Spleen (tissue), 11 donors: ENCODE measurements around the gene MTLN. TPM values are rescaled to one million over a fixed set of nuclear protein-coding genes. Genes with fewer than 3 reads are reported as not detected.
"Not testable (repeated sequence)": the region's sequence is repeated elsewhere in the genome, so short reads cannot be mapped to it uniquely, and the experiment has no call there.

Source experiments
- DNase-seq: peaks from one replicate; pipeline ENCODE4 v3.0.0-alpha.2; 2020
- H3K27ac ChIP-seq, 8 donors: fragments of 200-600 bp; sonication (generic) in 7 of 8; 1 replicate in 4 of 8; 2 replicates in 4 of 8; pipeline versions ENCODE4 v1.5.0 to v1.8.0; 2016 to 2021; ENCODE audit warnings: inconsistent platforms in 4 of 8, mild to moderate bottlenecking in 4 of 8, moderate library complexity in 1 of 8
- H3K27me3 ChIP-seq, 7 donors: fragments of 200-600 bp; sonication (generic) in 6 of 7; replicated peaks in 1 of 7; 1 replicate in 4 of 7; 2 replicates in 3 of 7; pipeline versions ENCODE4 v1.5.0 to v1.8.0; 2016 to 2021; ENCODE audit warnings: inconsistent platforms in 3 of 7, mild to moderate bottlenecking in 1 of 7
- H3K36me3 ChIP-seq, 6 donors: fragments of 200-600 bp; sonication (generic) in 5 of 6; 1 replicate in 4 of 6; 2 replicates in 2 of 6; pipeline versions ENCODE4 v1.5.0 to v1.8.0; 2016 to 2021; ENCODE audit warnings: inconsistent platforms in 2 of 6
- H3K4me1 ChIP-seq, 6 donors: fragments of 200-600 bp; sonication (generic) in 5 of 6; 1 replicate in 3 of 6; 2 replicates in 3 of 6; pipeline versions ENCODE4 v1.5.0 to v1.8.0; 2016 to 2021; ENCODE audit warnings: inconsistent platforms in 3 of 6
- H3K4me3 ChIP-seq, 8 donors: fragments of 200-600 bp; sonication (generic) in 7 of 8; 1 replicate in 4 of 8; 2 replicates in 4 of 8; pipeline versions ENCODE4 v1.5.0 to v1.8.0; 2016 to 2021; ENCODE audit warnings: inconsistent platforms in 4 of 8, mild to moderate bottlenecking in 4 of 8, moderate library complexity in 2 of 8
- H3K9me3 ChIP-seq, 8 donors: fragments of 200-600 bp; sonication (generic) in 7 of 8; 1 replicate in 4 of 8; 2 replicates in 4 of 8; pipeline versions ENCODE4 v1.5.0 to v1.8.0; 2016 to 2021; ENCODE audit warnings: inconsistent platforms in 4 of 8
- CTCF ChIP-seq, 11 experiments: fragments of 200-600 bp in 7 of 11; fragments of 450-650 bp in 4 of 11; sonication (generic) in 4 of 11; IDR thresholded peaks in 8 of 11; conservative IDR thresholded peaks in 3 of 11; 1 replicate in 7 of 11; 2 replicates in 4 of 11; pipeline versions ENCODE4 v1.4.0 to v1.8.0; 2016 to 2021; ENCODE audit warnings: antibody characterized with exemption in 11 of 11, inconsistent platforms in 4 of 11, mild to moderate bottlenecking in 1 of 11
- POLR2A ChIP-seq, 3 donors: fragments of 450-650 bp; IDR thresholded peaks; one replicate each; pipeline ENCODE4 v1.5.1; 2017; ENCODE audit warnings: antibody characterized with exemption in 3 of 3, mild to moderate bottlenecking in 1 of 3
- POLR2AphosphoS5 ChIP-seq, 3 donors: sonication (generic); formaldehyde crosslinking; IDR thresholded peaks; one replicate each; pipeline ENCODE4 v1.5.1; 2017; ENCODE audit warnings: antibody characterized with exemption in 3 of 3
- WGBS, 5 donors: extraction: QIAGEN DNeasy Blood & Tissue Kit in 3 of 5; methylation state at CpG; one replicate each; pipeline versions ENCODE4 v1.1.5 to v1.1.7; 2013 to 2018; 5-methylcytosine and 5-hydroxymethylcytosine counted together
- intact Hi-C: fragments of 100-400 bp; cut with DNase I; formaldehyde crosslinking; loops from one replicate; pipeline ENCODE4 v1.15.0; 2023; ENCODE audit warnings: low total_unique reads
- polyA plus RNA-seq, 3 donors: library from polyadenylated mRNA; stranded (reverse); fragments of 200-250 nt; gene quantifications; one replicate each; pipeline ENCODE4 v1.2.1, GENCODE V29; 2013
- total RNA-seq, 7 donors: library from RNA; depleted of rRNA in 3 of 7; stranded (reverse); fragments of >200 nt in 3 of 7; fragmentation: NEBNext Ultra II Directional in 4 of 7; extraction: Animal tissue kit (Norgen Biotek cat#: 25700) in 4 of 7; gene quantifications; one replicate each; pipeline versions ENCODE4 v1.1.0 to v1.2.1, GENCODE V29; 2016 to 2021
- donor health status: healthy with polysubstance abuse.
- donor health status: DM: no; HTN: no; CAD: no; lungs with moderate emphysema.
- donor health status: DM: no; HTN: no; CAD: no.
- donor health status: Bipolar disorder and iron deficiency.
- donor health status: healthy.
- donor health status: DM: no; HTN: no; CAD: no.
- donor health status: DM: yes; HTN: yes; CAD: no.

The MTLN gene
- total and polyA plus RNA-seq, 10 donors = 32.3 to 205 (median 49.8) TPM

- no peak for DNase-seq
Observed at GRCh38 chr2:110216803-110217202, 4.5 kb upstream of the MTLN start.

GRCh38 chr2:110216199-110216598 is 3.9 kb upstream of the MTLN start:
- TF ChIP-seq POLR2AphosphoS5 (IDR thresholded peaks at IDR 0.05) (no peak), POLR2A (IDR thresholded peaks at IDR 0.05) (no peak), CTCF (IDR thresholded peaks at IDR 0.05 in 8 of 11, conservative IDR thresholded peaks at IDR 0.05 in 3 of 11) (no peak)
- Histone ChIP-seq H3K27me3 (peaks cover 0 to 40% (median 4%) of the 10 kb centered on the region in 7 donors), H3K4me3 (no peak overlapping the region), H3K27ac (no peak overlapping the region), H3K9me3 (peaks cover 0 to 10% (median 3%) of the 10 kb centered on the region in 8 donors), H3K4me1 (peaks cover 4 to 16% (median 9%) of the 10 kb centered on the region in 6 donors), H3K36me3 (peaks cover 0 to under 1% (median 0%) of the 10 kb centered on the region in 6 donors)
- no peak for DNase-seq
- intact Hi-C loops = no loop called here
- whole genome bisulfite sequencing, 5 donors = 59 to 73% (median 67%) methylated on average over 3 of the region's 3 CpGs

More at GRCh38 chr2:110216803-110217202, 4.5 kb upstream of the MTLN start:
- peaks cover 0 to 10% (median 3%) of the 10 kb centered on the region in 8 donors for H3K9me3 ChIP-seq
- no peak overlapping the region for H3K4me3 ChIP-seq
- intact Hi-C loops = no loop called here
- peaks cover 0 to 10% (median 3%) of the 10 kb centered on the region in 6 donors for H3K4me1 ChIP-seq
- no peak overlapping the region for H3K27ac ChIP-seq
- no peaks in the 10 kb centered on the region for H3K36me3 ChIP-seq
- TF ChIP-seq CTCF (IDR thresholded peaks at IDR 0.05 in 8 of 11, conservative IDR thresholded peaks at IDR 0.05 in 3 of 11) = no peak
- no peak for TF ChIP-seq POLR2A (IDR thresholded peaks at IDR 0.05)
- TF ChIP-seq POLR2AphosphoS5 (IDR thresholded peaks at IDR 0.05) = no peak
- H3K27me3 ChIP-seq = peaks cover 0 to 46% (median 4%) of the 10 kb centered on the region in 7 donors

- no peak for DNase-seq
- Histone ChIP-seq H3K27me3 (peaks cover 0 to 39% (median 4%) of the 10 kb centered on the region in 7 donors), H3K4me3 (no peak overlapping the region), H3K27ac (no peak overlapping the region), H3K36me3 (peaks cover 0 to 6% (median 1%) of the 10 kb centered on the region in 6 donors), H3K9me3 (peaks cover 0 to 10% (median 3%) of the 10 kb centered on the region in 8 donors), H3K4me1 (peaks cover 7 to 21% (median 15%) of the 10 kb centered on the region in 6 donors)
- intact Hi-C loops = no loop called here
- TF ChIP-seq CTCF (IDR thresholded peaks at IDR 0.05 in 8 of 11, conservative IDR thresholded peaks at IDR 0.05 in 3 of 11) = no peak
- 72 to 85% (median 82%) methylated on average over 4 of the region's 4 CpGs for WGBS, 5 donors
Observed at GRCh38 chr2:110215566-110216158, 3.3 kb upstream of the MTLN start.

- 59 to 72% (median 60%) methylated on average over 2 of the region's 2 CpGs for WGBS, 5 donors
- no peak for DNase-seq
- Histone ChIP-seq H3K4me1 (peaks cover 7 to 27% (median 19%) of the 10 kb centered on the region in 6 donors), H3K4me3 (no peak overlapping the region), H3K27ac (no peak overlapping the region), H3K27me3 (peaks cover 0 to 35% (median 4%) of the 10 kb centered on the region in 7 donors), H3K9me3 (peaks cover 0 to 10% (median 3%) of the 10 kb centered on the region in 8 donors), H3K36me3 (peaks cover 0 to 11% (median 7%) of the 10 kb centered on the region in 6 donors)
- TF ChIP-seq POLR2A (IDR thresholded peaks at IDR 0.05) = no peak
- no peak for TF ChIP-seq CTCF (IDR thresholded peaks at IDR 0.05 in 8 of 11, conservative IDR thresholded peaks at IDR 0.05 in 3 of 11)
- no peak for TF ChIP-seq POLR2AphosphoS5 (IDR thresholded peaks at IDR 0.05)
- intact Hi-C loops = no loop called here
Observed at GRCh38 chr2:110215091-110215490, 2.7 kb upstream of the MTLN start.

- DNase-seq, H3K4me3 ChIP-seq, intact Hi-C loops, H3K27ac ChIP-seq: not testable (repeated sequence)
- Histone ChIP-seq H3K27me3 (peaks cover 0 to 21% (median 0%) of the 10 kb centered on the region in 7 donors), H3K4me1 (peaks cover 7 to 28% (median 19%) of the 10 kb centered on the region in 6 donors), H3K9me3 (peaks cover 0 to 10% (median 3%) of the 10 kb centered on the region in 8 donors), H3K36me3 (peaks cover 0 to 24% (median 13%) of the 10 kb centered on the region in 6 donors)
- WGBS, 5 donors = 74 to 99% (median 76%) methylated on average over 3 of the region's 3 CpGs
Observed at GRCh38 chr2:110213522-110213921, 1.2 kb upstream of the MTLN start.
